Bronchial epithelial cell (primary cell): Measurements from ENCODE around the gene RIMBP2. TPM values are rescaled to one million over a fixed set of nuclear protein-coding genes. Genes with fewer than 3 reads are reported as not detected.
A peak's percentile ranks its signal among the peaks of the same experiment; 100 is the strongest.

Source experiments
- DNase-seq: peaks from one replicate; pipeline ENCODE4 v3.0.0-alpha.2; 2010; ENCODE audit warnings: low read depth
- FAIRE-seq: peaks from 2 replicates; lab custom pipeline; 2011; peaks lifted over from hg19 to GRCh38; lab: Jason Lieb, UNC
- H3K27me3 ChIP-seq: 2 replicates; pipeline ENCODE4 v1.5.1; 2011; ENCODE audit warnings: low read length; ENCODE audit not compliant: control insufficient read depth, insufficient read depth
- H3K36me3 ChIP-seq: 2 replicates; pipeline ENCODE4 v1.5.1; 2011; ENCODE audit warnings: low read length; ENCODE audit not compliant: control insufficient read depth, insufficient read depth
- H3K4me3 ChIP-seq: 2 replicates; pipeline ENCODE4 v1.5.1; 2011; ENCODE audit warnings: mild to moderate bottlenecking, low read depth, low read length, control low read depth
- total RNA-seq: library from RNA; depleted of rRNA; stranded (reverse); fragments of >200 nt; gene quantifications from 2 replicates; pipeline ENCODE4 v1.2.1, GENCODE V29; 2014
- TF ChIP-seq, protein P1 (sequence below): IDR thresholded peaks from 2 replicates; pipeline ENCODE4 v1.5.1; 2011; ENCODE audit warnings: mild to moderate bottlenecking, moderate library complexity, low read length, control low read depth, inconsistent platforms; ENCODE audit not compliant: insufficient read depth, severe bottlenecking

RIMBP2 gene
- total RNA-seq, 1 donor from 2014 or later: not detected

GRCh38 chr12:130729344-130729743 is 13.2 kb upstream of the RIMBP2 start:
- no peaks in the 10 kb centered on the region for H3K27me3 ChIP-seq
- FAIRE-seq: no peak
- DNase-seq: no peak
- TF ChIP-seq, protein P1, sequence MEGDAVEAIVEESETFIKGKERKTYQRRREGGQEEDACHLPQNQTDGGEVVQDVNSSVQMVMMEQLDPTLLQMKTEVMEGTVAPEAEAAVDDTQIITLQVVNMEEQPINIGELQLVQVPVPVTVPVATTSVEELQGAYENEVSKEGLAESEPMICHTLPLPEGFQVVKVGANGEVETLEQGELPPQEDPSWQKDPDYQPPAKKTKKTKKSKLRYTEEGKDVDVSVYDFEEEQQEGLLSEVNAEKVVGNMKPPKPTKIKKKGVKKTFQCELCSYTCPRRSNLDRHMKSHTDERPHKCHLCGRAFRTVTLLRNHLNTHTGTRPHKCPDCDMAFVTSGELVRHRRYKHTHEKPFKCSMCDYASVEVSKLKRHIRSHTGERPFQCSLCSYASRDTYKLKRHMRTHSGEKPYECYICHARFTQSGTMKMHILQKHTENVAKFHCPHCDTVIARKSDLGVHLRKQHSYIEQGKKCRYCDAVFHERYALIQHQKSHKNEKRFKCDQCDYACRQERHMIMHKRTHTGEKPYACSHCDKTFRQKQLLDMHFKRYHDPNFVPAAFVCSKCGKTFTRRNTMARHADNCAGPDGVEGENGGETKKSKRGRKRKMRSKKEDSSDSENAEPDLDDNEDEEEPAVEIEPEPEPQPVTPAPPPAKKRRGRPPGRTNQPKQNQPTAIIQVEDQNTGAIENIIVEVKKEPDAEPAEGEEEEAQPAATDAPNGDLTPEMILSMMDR: no peak
- H3K36me3 ChIP-seq: no peaks in the 10 kb centered on the region
- H3K4me3 ChIP-seq: no peak overlapping the region

- Histone ChIP-seq H3K36me3 (no peaks in the 10 kb centered on the region), H3K4me3 (no peak overlapping the region), H3K27me3 (no peaks in the 10 kb centered on the region)
- TF ChIP-seq, protein P1: no peak
- DNase-seq (no peak), FAIRE-seq (peak; percentile 60)
Measured at GRCh38 chr12:130728158-130729058, 12.3 kb upstream of the RIMBP2 start.

GRCh38 chr12:130719263-130719859 is 3.3 kb upstream of the RIMBP2 start:
- peaks cover 13% of the 10 kb centered on the region for H3K27me3 ChIP-seq
- TF ChIP-seq, protein P1: no peak
- no peaks in the 10 kb centered on the region for H3K36me3 ChIP-seq
- FAIRE-seq: peak; percentile 28
- H3K4me3 ChIP-seq: no peak overlapping the region
- no peak for DNase-seq

GRCh38 chr12:130717752-130718151 is 1.7 kb upstream of the RIMBP2 start:
- DNase-seq (no peak), FAIRE-seq (no peak)
- Histone ChIP-seq H3K27me3 (peaks cover 16% of the 10 kb centered on the region), H3K4me3 (no peak overlapping the region), H3K36me3 (no peaks in the 10 kb centered on the region)
- TF ChIP-seq, protein P1: no peak

- no peak for FAIRE-seq
Measured at GRCh38 chr12:130716969-130717366, 869 bp upstream of the RIMBP2 start.

More at GRCh38 chr12:130716969-130717366, 869 bp upstream of the RIMBP2 start:
- no peak for DNase-seq
- TF ChIP-seq, protein P1: no peak
- Histone ChIP-seq H3K27me3 (peaks cover 16% of the 10 kb centered on the region), H3K36me3 (no peaks in the 10 kb centered on the region), H3K4me3 (no peak overlapping the region)
